Measurements from ENCODE around the gene ZNF157.
"Not testable (repeated sequence)": the region's sequence is repeated elsewhere in the genome, so short reads cannot be mapped to it uniquely, and the experiment has no call there.

The ZNF157 gene

GRCh38 chrX:47370278-47370677, at the start of gene ZNF157:
TSS of gene ZNF157 (plus strand) at chrX:47370578. CDS start at chrX:47370669, 91 bp downstream.
- no peak for DNase-seq (ENCODE audit: low spot score)

DNA sequence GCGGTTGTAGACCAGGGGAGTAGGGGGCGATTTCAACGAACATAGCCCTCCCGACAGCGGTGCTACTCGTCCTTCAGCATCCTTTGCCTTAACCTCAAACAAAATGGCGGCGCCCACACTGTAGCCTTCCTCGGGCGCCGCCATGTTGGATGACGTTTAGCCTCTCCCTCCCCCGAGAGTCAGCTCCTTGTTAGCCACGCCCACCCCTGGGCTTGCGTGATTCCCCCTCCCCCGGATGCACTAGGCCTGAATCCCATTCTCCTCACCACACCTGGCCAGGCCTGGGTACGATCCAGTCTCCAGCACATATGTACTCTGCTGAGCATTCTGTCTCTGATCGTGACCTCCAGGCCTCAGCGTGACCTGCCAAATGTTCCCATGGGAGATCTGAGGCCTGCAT, 49.0 kb upstream of the ZNF157 start:
- peak; percentile 38 for DNase-seq (ENCODE audit: low spot score)

- no peak for DNase-seq (ENCODE audit: low spot score)
These were observed 48.5 kb upstream of the ZNF157 start for GRCh38 chrX:47321823-47322371.

DNA sequence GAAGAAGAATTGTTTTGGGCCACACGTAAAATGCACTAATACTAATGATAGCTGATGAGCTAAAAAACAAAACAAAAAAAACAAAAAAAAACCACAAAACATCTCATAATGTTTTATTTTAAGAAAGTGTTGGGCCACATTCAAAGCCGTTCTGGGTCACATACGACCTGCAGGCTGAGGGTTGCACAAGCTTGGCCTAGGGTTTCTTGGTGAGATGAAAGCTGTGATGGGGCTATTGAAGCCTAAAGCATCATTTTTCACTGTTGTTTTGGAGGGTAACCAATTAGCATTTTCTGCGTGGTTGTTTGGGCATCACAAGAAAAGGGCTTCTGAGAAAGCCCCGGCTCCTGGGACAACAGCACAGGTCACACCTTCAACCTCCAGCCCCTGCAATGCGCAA, 42.5 kb upstream of the ZNF157 start:
- DNase-seq (ENCODE audit: low spot score), result no peak

- DNase-seq (ENCODE audit: low spot score), result not testable (repeated sequence)
These were observed 37.6 kb upstream of the ZNF157 start for GRCh38 chrX:47332729-47333128.

- no peak for DNase-seq (ENCODE audit: low spot score)
These were observed 18.7 kb upstream of the ZNF157 start for GRCh38 chrX:47351706-47352105.

DNA sequence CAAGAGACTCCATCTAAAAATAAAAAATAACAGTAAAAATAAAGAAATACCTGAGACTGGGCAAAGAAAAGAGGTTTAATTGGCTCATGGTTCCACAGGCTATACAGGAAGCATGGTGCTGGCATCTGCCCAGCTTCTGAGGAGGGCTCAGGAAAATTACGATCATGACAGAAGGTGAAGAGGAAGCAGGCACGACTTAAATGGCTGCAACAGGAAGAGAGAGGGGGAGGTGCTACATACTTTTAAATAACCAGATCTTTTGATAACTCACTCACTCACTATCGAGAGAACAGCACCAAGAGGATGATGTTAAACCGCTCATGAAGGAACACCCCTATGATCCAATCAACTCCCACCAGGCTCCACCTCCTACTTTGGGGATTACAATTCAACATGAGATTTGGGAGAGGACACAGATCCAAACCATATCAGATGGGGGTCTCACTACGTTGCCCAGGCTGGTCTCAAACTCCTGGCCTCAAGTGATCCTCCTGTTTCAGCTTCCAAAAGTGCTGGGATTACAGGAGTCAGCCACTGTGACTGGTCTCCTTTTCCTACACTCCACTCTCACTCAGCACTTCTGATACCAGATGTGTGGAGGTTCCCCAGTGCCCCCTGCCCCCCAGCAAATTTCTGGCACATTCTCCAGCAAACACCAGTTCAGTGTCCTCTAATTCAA, 11.9 kb upstream of the ZNF157 start:
- no peak for DNase-seq (ENCODE audit: low spot score)

DNA sequence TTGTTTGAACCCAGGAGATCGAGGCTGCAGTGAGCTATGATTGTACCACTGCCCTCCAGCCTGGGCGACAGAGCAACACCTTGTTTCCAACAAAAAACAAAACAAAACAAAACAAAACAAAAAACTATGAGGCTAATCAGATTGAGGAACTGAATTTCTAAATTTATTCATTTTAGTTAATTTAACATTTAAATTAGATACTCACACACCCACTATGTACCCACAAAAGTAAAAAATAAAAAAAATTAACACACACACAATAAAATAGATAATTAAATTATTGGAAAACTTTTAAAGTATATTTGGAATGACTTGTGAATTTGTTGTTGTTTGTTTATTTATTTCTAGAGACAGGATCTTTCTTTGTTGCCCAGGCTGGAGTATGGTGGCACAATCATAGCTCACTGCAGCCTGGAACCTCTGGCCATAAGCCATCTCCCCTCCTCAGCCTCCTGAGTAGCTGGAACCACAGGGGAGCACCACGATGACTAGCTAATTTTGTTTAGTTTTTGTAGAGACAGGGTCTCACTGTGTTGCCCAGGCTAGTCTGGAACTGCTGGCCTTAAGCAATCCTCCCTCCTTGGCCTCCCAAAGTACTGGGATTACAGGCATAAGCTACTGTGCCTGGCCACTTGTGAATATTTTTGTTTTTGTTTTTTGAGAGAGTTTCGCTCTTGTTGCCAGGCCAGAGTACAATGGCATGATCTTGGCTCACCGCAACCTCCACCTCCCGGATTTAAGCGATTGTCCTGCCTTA, 9.8 kb upstream of the ZNF157 start:
- no peak for DNase-seq (ENCODE audit: low spot score)

- peak; percentile 93 for DNase-seq (ENCODE audit: low spot score)
These were observed 8.6 kb upstream of the ZNF157 start for GRCh38 chrX:47361538-47362511.

- peak; percentile 57 for DNase-seq (ENCODE audit: low spot score)
These were observed 4.2 kb upstream of the ZNF157 start for GRCh38 chrX:47366041-47366722.

DNA sequence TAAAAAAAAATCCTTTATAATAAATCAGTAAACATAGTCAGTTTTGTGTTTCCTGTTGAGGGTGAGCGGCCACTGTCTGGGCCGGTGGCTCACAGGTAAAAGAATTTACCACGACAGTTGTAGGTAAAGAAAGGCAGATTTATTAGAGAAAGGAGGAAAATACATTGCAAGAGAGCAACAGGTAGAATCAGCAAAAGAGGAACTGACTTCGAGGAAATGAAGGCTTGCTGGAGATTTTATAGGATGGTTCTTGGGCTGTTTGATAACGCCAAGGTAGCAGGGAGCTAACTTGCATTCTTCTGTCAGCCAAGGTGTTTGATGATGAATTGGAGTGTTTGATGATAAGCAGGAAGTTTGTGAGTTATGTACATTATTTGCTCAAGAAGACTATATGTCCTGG, 2.8 kb downstream of the ZNF157 start:
- no peak for DNase-seq (ENCODE audit: low spot score)

DNA sequence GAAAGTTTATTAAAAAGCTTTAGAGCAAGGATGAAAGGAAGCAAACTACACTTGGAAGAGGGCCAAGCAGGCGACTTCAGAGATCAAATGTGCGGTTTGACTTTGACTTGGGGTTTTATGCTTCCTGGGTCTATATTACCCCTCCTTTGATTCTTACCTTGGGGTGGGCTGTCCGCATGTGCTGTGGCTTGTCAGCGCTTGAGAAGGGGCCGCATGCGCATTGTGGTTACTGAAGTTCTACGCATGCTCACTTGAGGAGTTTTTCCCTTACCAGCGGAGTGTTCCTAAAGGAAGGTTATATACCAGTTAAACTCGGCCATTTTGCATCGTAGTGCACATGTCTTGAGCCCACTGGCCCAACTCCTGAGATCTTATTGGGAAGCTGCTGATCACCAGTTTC, 9.9 kb downstream of the ZNF157 start:
- DNase-seq (ENCODE audit: low spot score), result no peak

GRCh38 chrX:47380837-47381236, 10.5 kb downstream of the ZNF157 start:
- not testable (repeated sequence) for DNase-seq (ENCODE audit: low spot score)

- peak; percentile 20 for DNase-seq (ENCODE audit: low spot score)
These were observed 14.1 kb downstream of the ZNF157 start for GRCh38 chrX:47384502-47384901.

DNA sequence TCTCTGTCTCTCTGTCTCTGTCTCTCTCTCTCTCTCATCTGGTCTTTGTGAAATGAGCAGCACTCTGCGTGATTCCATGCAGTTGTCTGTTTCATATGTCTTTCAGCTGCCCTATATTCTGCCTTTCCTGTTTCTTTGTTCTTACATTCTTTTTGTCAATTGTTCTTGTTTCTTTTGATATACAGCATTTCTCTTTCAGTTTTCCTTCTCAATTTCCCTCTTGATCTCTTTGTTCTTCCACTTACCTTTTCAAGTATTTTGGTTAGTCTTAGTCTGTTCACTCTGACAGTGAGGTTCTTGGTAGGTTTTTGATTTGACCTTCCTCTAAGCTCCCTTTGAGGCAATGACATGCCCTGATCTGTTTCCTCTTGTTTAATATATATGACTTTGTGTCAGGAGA, 20.4 kb downstream of the ZNF157 start:
- DNase-seq (ENCODE audit: low spot score), result no peak

GRCh38 chrX:47413179-47413594, 42.8 kb downstream of the ZNF157 start:
- DNase-seq (ENCODE audit: low spot score), result no peak

- no peak for DNase-seq (ENCODE audit: low spot score)
These were observed 49.9 kb downstream of the ZNF157 start for GRCh38 chrX:47420265-47420664.

- no peak for DNase-seq (ENCODE audit: low spot score)
These were observed 50.6 kb downstream of the ZNF157 start for GRCh38 chrX:47420962-47421361.

- no peak for DNase-seq (ENCODE audit: low spot score)
These were observed 52.1 kb downstream of the ZNF157 start for GRCh38 chrX:47422444-47422843.

DNA sequence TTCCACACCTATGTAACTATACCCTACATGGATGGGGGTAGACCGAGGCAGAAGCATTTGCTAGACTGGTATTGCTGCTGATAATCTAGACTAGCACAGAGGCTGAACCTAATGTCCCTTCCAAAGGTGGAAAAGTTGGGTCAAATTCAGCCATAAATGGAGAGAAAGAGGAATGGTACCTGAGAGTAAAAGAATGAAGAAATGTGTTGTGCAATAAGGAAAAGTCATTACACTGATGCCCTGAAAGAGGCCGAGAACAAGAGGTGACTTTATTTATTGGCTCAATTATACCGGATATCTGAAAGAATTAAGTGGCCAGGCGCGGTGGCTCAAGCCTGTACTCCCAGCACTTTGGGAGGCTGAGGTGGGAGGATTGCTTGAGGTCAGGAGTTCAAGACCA, 60.5 kb downstream of the ZNF157 start:
- no peak for DNase-seq (ENCODE audit: low spot score)

GRCh38 chrX:47446431-47446830, 76.1 kb downstream of the ZNF157 start:
- no peak for DNase-seq (ENCODE audit: low spot score)

DNA sequence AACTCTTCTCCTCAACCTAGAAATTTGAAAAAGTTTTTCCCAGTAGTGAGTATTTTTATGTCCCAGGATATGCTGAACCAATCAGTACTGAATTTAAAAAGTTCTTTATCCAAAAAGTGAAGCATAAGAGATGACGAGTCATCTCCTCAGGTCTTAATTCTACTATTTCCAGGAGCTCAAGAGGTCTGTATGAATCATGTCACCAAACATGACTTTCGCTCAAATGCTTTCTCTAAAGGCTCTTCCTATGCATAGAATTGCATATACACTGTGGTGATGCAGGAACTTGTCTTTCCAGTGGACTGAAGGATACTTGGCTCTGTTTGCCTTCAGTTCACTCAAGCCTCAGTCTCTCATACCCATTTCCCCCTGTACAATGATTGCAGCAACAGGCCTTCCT, 76.6 kb downstream of the ZNF157 start:
- no peak for DNase-seq (ENCODE audit: low spot score)
